NCI-H82 (cell line): ENCODE results near the gene NECTIN1.

Experiments used
- DNase-seq: peaks from one replicate; lab custom pipeline; 2025; lab: John Stamatoyannopoulos, UW

The NECTIN1 gene

DNA sequence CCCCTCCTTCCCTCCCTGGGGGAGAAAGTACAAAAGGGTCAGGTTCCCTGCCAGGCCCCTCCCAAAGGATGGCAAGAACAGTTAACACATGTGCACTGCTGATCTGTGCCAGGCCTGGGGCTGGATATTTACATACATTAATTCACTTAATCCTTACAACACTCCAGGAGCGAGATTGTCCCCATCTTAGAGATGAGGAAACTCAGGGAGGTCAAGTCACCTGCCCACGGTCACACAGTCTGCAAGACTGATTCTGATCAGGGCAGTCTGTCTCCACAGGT is 36.5 kb downstream of the NECTIN1 start:
- no peak for DNase-seq

DNA sequence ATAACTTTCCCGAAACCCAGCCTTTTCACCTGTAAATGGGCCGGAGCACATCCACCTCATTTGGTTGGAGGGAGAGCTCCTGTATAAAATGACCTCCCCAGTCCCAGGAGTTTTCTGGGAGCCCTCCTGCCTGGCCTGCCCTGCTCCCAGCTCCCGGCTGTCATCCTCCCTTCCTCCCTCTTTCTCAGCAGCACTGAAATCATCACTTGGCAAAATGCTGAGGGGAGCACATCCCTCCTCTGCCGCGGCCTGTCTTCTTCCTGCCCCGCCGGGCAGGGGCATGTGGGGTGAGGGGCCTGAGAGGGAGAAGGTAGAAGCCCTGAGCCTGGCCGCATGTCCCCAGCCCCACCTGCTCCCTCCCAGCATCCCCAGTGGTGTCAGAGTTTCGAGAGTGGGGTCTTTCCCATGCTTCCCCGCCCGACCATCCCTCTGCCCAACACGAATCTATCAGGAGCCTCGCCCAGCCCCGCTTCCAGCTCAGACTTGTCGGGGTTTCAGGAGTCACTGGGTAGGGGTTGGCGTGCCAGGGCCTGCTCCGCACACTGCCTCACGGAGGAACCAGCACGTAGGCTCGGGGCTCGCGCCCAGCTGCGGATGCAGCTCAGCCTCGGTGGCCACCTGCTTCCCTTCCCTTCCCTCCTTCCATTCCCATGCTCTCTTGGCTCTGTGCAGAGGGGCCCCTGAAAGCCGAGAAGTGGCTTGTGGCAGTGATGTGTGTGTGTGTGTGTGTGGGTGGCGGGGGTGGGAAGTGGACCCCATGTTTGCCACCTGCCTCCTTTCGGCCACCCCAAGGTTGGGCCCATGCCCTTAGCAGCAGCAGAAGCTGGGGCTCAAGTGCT is 37.1 kb downstream of the NECTIN1 start:
- DNase-seq, result no peak

DNA sequence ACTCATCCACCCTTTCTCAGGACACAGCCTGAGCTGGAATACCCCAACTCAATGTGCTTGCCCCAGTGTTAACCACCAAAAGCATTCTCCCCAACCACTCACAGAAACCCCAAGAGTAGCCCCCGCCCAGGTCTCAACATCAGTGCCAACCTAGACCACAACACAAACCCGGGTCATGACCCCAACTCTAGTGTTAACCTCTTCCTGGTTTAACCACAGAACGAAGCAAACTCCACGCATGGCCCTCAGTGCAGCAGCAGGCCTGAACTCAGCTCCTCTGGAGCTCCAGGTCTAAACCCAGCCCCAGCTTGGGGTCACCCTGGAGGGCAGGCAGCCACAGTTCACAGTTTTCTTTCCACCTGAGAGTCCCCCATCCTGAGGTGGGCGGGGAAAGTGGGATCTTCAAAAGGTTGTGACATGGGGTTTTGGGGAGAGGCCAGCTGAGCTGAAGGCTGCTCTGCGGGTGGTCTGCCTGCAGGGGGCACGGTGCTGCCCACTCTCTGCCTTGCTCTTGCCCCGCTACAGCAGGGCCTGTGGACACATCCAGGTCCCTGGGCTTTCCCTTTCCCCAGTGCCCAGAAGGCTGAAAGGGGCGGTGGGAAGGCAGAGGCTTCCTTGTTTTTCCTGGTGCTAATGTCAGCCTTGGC is 37.9 kb downstream of the NECTIN1 start:
- no peak for DNase-seq

DNA sequence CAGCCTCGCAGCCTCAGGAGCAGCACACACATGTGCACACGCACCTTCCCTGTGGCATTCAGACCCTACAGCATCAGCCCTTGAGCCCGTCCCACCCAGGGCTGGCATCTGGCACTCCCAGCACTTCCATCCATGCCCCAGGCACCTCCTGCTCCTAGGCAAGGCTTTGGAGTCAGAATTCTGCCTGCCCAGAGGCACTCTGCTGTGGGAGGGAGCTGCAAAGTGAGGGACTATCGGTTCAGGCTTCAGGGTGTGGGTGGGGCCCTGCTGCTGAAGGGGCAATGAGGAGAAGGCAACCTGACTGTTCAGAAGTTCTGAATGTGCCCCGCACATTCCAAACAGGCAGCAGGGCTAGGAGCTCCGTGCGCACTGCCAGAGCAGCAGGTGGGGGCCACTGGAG is 39.7 kb downstream of the NECTIN1 start:
- DNase-seq, result no peak

DNA sequence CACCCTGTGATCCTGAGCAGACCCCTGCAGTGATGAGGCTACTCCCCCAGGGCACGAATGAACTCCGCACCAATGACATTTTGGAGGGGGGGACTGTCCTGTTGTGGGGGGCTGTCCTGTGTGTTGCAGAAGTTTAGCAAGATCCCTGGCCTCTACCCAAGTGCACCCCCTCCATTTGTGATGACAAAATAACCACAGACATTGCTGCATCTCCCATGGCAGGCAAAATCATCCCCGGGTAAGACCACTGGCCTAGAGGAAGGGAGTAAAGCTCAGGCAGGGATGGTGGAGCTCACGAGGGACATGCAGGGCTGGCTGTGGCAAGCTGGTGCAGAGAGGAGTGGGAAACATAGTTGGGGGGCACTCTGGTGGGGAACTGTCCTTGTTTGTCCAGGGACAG is 40.6 kb downstream of the NECTIN1 start:
- DNase-seq, result no peak

DNA sequence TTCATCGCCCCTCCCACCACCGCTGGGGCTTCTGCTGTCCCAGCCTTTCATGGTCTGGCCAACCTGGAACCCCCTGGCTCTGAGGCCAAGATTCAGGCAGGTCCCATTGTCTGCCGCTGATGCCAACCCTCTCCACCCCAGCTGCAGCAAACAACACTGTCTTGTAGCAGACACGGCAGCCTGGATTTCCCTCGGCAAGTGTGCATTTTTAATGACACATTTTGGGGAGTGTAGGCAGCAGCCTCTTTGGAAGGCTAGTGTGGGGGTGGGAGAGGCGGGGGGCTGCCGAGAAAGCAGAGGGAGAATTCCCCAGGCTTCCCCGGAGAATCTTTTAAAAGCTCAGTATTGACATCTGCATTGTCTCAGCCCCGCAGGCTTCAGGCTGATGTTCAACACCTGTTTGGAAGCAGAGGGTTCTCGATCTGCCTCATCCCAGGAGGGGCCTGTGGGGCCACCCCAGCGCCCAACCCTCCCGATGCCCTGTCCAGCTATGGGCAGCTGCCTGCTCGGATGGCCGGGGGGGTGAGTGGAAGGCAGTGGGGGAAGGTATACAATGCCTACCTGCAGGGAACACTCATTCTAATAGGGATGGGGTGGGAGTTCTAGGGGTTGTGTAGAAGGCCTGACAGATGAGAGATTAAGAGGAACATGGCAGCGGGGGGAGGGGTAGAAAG is 41.5 kb downstream of the NECTIN1 start:
- peak; percentile 50 for DNase-seq

DNA sequence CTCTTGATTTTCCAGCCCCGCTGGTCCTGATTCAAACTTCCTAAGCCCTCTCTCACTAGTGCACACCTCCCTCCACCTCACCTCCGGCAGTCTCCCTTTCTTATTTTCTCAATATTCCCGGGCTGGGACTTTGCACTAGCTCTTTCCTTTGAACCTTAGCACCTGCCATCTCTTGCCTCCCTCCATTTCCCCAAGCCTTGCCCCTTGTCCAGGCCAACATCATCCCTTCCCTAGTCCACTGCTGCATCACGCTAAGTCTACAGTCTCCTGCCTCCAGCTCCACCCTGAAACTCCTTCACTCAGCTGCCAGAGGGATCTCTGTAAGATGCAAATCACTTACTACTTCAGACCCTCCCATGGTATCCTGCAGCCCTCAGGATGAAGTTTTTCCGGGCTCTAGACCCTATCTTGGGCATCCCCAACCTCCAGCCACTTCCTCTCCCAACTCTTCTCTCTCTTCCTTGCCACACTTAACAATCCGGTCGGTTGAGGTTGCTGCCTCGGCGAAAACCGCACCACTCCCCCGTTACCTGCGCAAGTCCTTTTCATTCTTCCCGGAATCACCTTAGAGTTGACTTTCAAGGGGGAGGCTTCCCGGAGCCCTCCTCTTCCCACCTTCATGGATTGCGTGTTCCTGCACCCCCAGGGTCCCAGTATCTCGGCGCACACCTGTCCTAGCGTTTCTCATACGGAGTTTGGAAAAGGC is 42.7 kb downstream of the NECTIN1 start:
- no peak for DNase-seq

DNA sequence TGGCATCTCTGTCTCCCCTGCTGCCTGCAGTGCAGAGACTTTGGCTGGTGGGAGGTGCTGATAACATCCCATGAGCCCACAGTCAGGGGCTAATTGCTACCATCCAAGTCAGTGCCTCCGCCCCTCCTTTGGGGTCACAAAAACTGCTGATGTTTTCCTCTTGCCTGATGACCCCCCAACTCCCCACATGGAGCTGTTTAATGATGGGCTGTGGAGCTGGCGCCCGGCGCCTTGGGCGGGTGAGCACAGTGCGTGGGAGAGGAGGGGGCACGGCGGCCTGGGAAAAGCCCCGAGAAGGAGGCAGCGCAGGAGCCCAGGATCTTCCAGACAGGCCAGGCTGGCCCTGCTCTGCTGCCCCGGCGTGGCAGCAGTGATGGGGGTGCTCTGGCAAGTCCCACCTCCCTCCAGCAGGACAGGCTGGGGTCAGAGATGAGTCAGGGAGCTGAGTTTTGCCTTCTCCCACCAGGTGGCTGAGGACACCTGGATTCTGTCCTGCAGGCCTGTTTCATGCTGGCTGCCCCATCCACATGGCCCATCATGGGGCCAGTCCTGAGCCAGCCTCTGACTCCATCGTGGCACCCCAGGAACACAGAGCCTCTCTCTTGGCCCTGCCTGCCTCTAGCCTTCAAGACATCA is 43.8 kb downstream of the NECTIN1 start:
- DNase-seq, result no peak

DNA sequence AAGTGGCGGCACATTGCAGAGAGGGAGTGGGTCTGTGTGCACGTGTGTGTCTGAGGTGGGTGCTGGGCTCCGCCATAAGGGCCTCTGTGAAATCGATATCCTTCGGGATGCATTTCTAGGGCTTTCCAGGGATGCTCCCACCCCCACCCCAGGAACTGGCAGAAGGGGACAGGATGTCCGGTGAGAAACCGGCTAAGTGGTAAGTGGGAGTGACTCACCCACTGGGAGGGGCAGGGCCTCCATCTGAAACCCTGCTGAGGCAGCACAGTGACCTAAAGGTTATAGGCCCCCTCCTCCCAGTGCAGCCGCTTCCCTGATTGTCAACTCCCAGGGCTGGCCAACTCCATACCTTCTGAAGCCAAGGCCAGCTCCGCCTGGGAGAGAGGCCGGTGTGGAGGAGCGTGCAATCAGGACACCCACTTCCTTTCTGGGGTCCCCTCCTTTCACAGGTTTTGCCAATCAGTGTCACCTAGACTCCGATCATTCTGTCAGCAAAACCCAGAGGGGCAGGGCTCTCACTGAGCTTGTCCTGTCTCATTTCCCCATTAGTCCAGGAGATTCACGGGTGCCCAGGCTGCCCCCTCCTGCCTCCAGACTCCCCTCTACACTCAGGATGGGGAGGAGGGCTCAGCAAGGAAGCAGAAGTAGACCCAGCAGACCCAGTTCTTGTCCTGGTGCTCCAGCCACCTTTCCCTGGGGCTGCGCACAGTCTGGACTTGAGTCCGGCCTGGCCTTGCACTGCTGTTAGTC is 44.5 kb downstream of the NECTIN1 start:
- DNase-seq, result no peak

DNA sequence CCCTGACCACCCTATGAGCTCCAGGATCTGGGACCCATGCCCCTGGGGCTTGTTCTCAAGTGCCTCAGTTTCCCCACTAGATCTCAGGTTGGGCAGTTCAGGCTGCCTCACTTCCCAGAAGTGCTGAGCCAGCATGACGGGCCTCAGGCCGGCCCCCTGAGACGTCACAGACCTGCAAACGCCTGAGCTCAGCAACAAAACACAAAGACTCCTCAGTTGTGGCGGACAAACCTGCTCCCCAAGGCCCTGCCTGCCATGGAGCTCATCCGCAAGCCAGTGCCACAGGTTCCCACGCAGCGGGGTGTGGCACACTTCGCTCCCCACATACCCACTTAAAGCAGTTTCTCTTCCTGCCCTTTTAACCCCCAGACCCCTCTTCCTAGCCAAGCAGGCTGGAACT is 45.2 kb downstream of the NECTIN1 start:
- DNase-seq, result no peak

DNA sequence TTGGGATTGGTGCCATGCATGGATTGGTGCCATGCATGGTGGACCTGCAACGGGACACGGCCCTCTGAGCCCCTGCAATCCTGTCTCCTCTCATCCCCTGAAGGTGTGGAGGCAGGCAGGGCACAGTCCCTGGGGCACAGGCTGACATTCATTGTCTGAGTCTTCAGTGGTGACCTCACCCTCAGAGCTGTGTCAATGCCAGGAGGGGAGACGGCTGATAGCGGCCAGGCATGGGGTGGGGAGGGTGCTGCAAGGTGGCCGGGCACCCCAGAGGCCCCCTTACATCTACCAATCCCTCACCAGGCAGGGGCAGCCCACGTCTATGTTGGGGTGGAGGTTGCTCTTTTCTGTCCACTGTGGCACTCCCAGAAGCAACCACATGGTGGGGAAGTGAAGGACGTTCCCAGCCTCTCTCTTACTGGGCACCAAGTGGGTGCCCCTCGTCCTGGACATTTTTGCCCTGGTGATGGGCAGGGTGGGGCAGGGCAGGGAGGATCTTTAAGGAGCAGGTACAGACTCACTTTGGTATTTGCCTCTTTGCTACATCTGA is 47.6 kb downstream of the NECTIN1 start:
- no peak for DNase-seq

DNA sequence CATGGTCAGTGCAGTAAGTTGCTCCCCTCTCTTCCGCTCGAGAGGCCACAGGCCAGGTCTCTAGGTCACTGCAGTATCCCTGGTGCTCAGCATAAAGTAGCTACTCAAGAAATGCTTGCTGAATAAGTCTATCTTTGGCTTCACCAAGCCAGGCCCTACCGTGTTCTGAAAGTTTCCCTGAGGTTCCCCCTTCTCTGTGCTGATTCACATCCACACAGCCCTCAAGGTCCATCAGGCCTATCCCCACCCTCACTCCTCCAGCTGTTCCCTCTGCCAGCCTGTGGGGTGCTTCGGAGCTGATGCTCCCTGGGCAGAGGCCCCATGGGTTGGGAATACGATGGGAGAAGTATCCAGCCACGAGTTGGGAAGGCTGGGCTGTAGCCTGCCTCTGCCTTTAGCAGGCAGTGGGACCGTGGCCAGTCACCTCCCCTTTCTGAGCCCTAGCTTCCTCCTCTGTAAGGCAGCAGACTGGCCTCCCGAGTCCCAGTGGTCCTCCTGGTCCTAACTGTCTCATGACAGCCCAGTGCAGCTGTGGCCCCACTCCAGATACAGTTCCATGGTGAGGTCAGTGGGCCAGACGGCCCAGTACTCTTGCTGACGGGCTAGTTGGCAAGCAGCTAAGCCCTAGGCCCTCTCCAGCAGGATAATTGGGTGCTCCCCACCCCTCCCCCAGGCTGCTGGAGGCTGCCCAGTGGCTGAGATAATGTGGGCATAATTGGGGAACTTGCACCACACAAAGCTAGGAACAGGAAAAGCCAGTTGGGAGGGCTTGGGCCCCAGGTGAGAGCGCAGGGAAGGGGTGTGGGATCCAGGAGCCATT is 48.2 kb downstream of the NECTIN1 start:
- DNase-seq, result no peak

DNA sequence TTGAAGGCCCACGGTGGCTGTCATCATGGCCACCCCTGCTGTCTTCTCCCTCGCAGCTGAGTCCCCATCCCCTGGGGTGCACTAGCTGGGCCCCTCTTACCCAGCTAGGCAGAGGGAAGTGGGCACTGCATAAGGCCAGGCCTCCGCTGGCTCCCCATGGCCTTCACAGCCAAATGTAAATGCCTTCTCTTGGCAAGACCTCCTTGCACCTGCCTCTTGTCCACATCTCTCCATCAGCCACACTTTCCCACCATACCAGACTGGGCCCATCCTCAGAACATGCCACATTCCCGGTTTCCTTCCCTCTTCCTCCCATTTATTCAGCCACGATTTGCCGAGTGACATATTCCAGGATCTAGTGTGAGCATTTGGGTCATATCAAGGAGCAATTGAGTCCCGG is 49.7 kb downstream of the NECTIN1 start:
- DNase-seq, result no peak

DNA sequence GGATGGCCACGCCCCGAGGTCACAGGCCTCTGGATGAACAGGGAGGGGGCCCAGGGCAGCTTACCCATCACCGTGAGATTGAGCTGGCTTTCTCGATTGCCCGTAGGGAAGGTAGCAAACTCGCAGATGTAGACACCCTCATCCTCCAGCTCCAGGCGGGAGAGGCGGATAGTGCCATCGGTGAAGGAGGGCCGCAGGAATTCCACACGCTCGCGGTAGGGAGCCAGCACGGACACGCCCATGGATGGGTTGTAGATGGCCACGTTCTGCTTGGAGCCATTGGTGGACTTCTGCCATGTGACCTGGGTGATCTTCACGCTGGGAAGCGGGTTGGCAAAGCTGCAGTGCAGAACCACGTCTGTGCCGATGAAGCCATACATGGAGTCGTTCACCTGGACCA is 50.6 kb downstream of the NECTIN1 start:
- DNase-seq, result no peak

DNA sequence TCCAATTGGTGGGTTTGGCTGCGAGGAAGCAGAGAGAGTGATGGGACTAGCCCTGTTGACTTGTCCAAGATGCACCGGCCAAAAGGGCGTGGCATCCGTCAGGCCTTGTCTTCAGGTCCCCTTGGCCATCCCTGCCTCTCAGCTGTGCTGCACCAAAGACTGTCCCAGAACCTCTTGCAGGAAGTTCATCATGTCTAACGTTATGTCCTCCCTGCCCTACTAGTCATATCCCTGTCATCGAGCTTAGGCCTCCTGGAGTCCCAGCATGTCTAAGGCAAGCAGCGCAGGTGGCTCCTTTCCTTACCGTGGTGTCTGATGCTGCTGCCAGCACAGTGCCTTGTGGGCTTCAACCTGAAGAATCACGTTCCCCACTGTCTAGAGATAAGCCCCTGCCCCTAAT is 51.2 kb downstream of the NECTIN1 start:
- no peak for DNase-seq

DNA sequence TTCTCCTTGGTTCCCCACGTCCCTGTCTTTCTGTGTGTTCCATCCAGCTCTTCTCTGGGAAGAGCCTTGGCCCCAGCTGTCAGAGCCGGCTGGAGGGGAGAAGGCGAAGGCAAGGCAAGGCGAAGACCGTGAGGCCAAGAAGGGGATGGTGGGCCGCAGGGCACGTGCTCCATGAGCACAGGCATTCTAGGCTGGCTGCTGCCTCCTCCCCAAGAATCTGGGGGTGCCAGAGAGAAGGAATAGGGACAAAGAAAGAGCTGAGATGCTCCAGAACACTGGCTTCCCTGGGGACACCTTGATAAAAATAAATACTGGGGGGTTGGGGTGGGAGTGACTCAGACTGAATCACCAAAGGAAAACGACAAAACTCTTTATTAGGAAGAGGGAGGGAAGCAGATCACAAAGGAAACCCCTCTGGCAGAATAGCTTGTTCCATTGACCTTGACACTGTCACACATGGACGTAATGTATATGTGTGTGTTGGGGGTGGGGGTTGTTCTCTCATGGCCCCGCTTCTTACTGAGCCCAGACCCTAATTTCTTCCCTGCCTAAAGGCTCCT is 52.5 kb downstream of the NECTIN1 start:
- no peak for DNase-seq

DNA sequence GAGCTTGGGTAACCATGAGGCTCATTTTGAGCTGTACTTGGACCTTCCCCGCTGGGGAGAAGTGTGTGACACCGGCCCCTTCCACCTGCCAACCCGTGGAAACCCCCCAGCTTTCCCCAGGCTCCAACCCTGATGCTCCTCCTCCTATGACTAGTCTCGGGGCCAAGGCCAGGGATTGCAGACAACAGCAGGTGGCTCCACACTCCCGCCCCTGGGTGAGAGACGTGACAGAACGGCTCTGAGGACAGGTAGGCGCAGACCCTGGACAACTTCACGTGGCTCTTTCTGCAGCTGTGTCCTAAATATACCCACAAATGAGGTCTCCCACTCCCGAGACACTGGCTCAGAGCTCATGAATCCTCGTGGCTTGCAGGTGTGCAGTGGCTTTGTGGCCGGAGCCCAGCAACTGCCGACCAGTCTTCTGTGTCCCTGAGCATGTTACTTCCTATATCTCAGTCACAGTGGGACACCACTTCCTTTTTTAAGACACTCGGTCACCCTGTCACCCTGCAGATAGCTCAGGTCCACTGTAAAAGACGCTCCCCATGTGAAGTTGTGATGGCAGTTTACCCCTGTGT is 55.2 kb downstream of the NECTIN1 start:
- DNase-seq, result peak; percentile 41

DNA sequence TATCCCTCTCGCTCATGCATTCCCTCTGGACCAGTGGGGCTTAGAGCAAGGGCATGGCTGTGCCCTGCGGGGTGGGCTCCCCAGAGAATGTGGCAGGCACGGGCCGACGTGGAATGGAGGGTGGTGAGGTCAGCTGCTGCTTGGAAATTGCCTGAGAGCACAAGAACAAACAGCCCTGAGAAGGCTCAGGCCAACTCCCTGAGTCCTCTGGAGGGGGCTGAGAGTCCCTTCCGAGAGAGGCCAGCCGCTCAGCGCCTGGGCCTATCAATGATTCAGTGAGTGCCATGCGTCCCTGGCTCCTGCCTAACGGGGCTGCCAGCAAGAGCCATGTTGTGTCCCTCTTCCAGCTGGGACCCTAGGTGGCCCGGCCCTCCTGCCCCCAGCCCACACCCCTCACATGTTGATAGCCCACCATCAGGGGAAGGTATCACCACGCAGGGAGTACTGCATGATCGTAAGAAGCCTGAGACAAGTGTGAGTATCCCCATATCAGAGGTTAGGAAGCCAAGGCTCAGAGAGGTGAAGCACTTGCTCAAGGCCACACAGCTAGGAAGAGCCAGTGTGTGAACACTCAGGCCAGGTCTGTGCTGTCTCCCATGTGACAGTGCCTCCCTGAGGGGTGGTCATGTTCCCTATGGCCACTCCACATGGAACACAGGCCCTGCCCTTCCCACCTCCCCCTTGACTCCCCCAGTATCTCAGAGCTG is 55.8 kb downstream of the NECTIN1 start:
- DNase-seq, result no peak

DNA sequence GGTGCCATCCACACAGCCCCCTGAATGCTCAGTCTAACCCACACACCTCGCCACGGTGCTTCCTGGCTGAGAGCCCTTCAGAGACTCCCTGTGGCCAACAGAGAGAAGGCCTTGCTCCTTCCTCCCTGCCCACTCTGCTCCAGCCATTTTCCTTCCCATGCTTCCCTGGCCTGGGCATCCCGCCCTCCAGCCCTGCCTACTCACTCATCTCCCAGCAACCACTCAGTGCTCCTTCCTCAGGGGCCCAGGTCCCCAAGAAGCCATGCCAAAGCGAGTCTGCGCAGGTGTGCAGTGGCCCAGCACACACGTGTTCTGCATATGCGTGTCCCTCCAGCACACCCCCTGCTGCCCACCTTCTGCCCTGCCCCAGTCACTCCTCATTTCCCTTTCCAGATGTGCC is 56.4 kb downstream of the NECTIN1 start:
- DNase-seq, result no peak
